ENCODE measurements around the gene LSP1.

Gene LSP1

DNA sequence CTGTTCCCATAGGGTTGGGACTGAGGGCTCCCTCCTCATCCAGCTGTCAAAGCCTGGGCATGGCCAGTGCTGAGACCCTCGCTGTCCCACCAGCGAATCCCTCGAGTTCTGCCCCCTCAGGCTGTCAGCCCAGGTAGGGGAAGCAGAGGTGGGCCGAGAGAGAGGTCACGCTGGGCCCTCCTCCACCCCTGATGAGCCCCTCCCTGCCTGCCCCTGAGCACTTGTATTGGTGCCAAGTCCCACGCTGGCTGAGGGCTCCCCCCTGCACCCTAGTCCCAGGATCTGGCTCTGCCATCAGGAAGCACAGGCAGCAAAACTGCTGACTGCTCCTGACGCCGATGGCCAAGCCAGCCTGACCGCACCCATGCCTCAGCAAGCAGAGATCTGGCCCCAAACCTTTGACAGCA is 35.5 kb downstream of the LSP1 start:
- DNase-seq (ENCODE audit: low read depth) = no peak
- no peak overlapping the region for H3K4me3 ChIP-seq (ENCODE audit: low read length)
- TF ChIP-seq, protein P1, sequence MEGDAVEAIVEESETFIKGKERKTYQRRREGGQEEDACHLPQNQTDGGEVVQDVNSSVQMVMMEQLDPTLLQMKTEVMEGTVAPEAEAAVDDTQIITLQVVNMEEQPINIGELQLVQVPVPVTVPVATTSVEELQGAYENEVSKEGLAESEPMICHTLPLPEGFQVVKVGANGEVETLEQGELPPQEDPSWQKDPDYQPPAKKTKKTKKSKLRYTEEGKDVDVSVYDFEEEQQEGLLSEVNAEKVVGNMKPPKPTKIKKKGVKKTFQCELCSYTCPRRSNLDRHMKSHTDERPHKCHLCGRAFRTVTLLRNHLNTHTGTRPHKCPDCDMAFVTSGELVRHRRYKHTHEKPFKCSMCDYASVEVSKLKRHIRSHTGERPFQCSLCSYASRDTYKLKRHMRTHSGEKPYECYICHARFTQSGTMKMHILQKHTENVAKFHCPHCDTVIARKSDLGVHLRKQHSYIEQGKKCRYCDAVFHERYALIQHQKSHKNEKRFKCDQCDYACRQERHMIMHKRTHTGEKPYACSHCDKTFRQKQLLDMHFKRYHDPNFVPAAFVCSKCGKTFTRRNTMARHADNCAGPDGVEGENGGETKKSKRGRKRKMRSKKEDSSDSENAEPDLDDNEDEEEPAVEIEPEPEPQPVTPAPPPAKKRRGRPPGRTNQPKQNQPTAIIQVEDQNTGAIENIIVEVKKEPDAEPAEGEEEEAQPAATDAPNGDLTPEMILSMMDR (IDR thresholded peaks at IDR 0.05; ENCODE audit: insufficient read depth, low read depth, low read length, missing control alignments) = no peak

DNA sequence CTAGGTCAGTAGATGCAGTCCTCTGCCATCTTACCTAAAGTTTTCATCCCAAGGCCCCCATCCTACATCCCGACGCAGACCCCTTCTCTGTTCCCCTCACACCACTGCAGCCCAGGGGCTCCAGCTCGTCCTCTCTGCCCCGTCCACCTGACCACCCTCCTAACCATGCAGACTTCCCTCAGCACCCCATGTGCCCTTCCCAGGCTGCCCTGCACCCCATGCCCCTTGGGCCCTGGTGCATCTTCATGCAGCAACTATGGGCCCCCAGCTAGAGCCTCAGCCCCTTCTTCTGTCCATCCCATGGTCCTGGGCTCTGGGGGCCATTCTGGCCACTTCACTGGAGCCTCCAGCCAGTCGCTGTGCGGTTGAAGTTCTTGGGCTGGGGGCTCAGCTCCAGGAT is 35.9 kb downstream of the LSP1 start:
- DNase-seq (ENCODE audit: low read depth) = no peak
- TF ChIP-seq, protein P1 (IDR thresholded peaks at IDR 0.05; ENCODE audit: insufficient read depth, low read depth, low read length, missing control alignments) = no peak
- no peak overlapping the region for H3K4me3 ChIP-seq (ENCODE audit: low read length)

DNA sequence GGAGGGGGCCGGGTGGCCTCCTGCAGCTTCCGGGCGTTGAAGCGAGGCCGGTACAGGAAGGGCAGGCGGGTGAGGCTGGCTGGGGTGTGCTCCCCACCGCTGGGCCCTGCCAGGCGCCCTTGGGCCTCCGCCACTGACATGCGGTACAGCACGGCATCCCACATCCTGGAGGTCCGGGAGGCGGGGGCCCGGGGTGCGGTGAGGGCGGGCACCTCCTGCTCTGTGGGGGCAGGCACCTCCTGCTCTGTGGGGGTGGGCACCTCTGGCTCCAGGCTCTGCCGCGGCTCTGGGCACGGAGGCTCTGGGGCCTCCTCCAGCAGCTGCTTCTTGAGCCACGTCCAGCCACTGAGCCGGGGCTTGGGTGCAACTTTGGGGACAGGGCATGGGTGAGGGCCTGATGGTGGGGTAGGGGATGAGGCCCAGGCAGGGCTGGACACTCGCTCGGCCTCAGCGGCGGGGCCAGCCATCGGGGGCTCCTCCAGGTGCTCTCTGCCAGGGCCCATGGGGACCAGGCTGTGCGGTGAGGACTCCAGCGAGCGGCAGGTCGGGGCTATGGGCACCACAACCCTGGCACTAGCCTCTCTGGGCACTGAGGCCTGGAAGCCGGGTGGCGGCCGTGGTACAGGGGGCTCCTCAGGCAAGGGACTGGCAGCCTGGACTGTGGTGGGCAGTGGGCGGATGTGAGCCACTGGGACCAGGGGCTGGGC is 36.5 kb downstream of the LSP1 start:
- DNase-seq (ENCODE audit: low read depth) = no peak
- TF ChIP-seq, protein P1 (IDR thresholded peaks at IDR 0.05; ENCODE audit: insufficient read depth, low read depth, low read length, missing control alignments) = no peak

DNA sequence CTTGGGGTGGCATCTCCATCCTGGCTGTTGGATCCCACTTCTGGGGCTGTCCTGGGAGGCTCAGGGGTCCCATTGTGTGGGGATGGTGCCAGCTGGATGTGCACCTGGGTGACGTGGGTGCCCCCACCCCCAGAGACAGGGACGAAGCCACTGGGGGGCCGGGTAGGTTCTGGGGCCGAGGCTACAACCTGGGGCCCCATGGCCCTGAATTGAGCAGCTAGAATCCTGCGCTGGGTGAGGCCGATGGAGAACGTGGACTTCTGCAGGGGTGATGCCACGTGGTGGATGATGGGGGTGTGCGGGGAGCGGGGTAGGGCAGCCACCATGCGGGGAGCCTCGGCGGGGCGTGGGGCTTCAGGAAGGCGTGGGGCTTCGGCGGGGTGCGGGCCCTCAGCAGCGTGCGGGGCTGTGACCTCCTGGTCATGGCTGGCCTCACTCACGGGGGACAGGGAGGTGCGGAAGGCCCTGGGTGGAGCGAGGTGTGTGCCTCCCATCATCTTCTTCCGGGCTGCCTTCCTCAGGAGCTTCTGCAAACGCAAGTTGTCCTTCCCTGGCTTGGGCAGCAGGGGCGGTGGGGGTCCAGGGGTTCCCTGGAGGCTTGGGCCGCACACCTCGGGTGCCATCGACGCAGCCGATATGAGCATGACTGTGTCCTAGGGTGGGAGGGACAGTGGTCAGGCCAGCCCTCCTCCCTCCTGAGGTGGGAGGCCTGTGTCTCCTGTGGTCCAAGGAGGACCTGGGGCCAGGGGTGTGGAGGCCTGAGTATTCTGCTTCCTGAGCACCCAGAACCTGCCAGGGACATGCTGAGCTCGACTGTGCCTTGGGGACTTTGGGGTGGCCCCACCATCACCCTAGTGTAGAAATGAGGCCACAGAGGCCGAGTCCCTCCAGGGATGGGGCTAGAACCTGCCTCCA is 37.3 kb downstream of the LSP1 start:
- no peak for DNase-seq (ENCODE audit: low read depth)
- H3K4me3 ChIP-seq (ENCODE audit: low read length) = no peak overlapping the region
- TF ChIP-seq, protein P1 (IDR thresholded peaks at IDR 0.05; ENCODE audit: insufficient read depth, low read depth, low read length, missing control alignments) = no peak

More for the DNA sequence above, 36.5 kb downstream of the LSP1 start:
- no peak overlapping the region for H3K4me3 ChIP-seq (ENCODE audit: low read length)

GRCh38 chr11:1890856-1891830 is 38.3 kb downstream of the LSP1 start:
- DNase-seq (ENCODE audit: low read depth) = no peak
- H3K4me3 ChIP-seq (ENCODE audit: low read length) = no peak overlapping the region
- TF ChIP-seq, protein P1 (IDR thresholded peaks at IDR 0.05; ENCODE audit: insufficient read depth, low read depth, low read length, missing control alignments) = no peak

GRCh38 chr11:1891831-1892115 is 38.9 kb downstream of the LSP1 start, which contains the start of gene PRR33:
TSS of gene PRR33 (minus strand) at chr11:1891895. CDS start at chr11:1890584, 1,311 bp downstream.
- no peak within 1 kb of the TSS for H3K4me3 ChIP-seq (ENCODE audit: low read length)
- TF ChIP-seq, protein P1 (IDR thresholded peaks at IDR 0.05; ENCODE audit: insufficient read depth, low read depth, low read length, missing control alignments) = no peak
- no peak for DNase-seq (ENCODE audit: low read depth)

All from epithelial cell of esophagus (primary cell).